MM.1S (cell line): ENCODE results near the gene SPIN1.

Experiments
- EZH2 ChIP-seq: fragments of 300-600 bp; sonication (generic); optimal IDR thresholded peaks from 2 replicates; pipeline ENCODE3; 2017; ENCODE audit warnings: low read depth, mild to moderate bottlenecking, antibody characterized with exemption, low read length, mixed read lengths
- EZH2phosphoT487 ChIP-seq: fragments of 300-600 bp; sonication (generic); IDR thresholded peaks from 2 replicates; pipeline ENCODE4 v1.6.1; 2018; ENCODE audit warnings: antibody characterized with exemption, low read length
- TF ChIP-seq, protein P1 (sequence below): fragments of 300-600 bp; sonication (generic); IDR thresholded peaks from 2 replicates; pipeline ENCODE4 v1.5.1; 2016; ENCODE audit warnings: antibody characterized with exemption, low read length, mixed read lengths

DNA sequence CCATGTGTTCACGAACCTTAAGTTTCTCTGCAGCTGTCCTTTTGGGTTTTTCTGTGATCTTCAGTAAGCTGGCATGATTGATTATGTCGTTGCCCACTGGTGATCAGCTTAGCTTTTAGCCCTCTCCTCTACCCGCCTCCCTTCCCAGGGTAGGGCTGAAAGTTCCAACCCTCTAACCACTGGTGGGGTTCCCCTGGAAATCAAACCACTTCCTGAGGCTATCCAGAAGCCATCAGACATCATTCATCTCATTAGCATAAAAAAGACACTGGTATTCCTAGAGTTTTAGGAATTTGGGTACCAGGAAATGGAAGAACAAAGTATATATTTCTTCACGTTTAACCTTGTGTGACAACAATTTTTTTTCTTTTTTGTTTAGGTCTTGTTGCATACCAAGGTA is 29.8 kb downstream of the SPIN1 start:
- TF ChIP-seq, protein P1, sequence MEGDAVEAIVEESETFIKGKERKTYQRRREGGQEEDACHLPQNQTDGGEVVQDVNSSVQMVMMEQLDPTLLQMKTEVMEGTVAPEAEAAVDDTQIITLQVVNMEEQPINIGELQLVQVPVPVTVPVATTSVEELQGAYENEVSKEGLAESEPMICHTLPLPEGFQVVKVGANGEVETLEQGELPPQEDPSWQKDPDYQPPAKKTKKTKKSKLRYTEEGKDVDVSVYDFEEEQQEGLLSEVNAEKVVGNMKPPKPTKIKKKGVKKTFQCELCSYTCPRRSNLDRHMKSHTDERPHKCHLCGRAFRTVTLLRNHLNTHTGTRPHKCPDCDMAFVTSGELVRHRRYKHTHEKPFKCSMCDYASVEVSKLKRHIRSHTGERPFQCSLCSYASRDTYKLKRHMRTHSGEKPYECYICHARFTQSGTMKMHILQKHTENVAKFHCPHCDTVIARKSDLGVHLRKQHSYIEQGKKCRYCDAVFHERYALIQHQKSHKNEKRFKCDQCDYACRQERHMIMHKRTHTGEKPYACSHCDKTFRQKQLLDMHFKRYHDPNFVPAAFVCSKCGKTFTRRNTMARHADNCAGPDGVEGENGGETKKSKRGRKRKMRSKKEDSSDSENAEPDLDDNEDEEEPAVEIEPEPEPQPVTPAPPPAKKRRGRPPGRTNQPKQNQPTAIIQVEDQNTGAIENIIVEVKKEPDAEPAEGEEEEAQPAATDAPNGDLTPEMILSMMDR: no peak
- TF ChIP-seq EZH2 (no peak), EZH2phosphoT487 (no peak)
